IPS-18c (cell line): ENCODE data around the gene TWIST1.

Experiments
- H3K4me3 ChIP-seq: 2 replicates; pipeline ENCODE4 v1.7.0; 2013; ENCODE audit warnings: low read depth, mild to moderate bottlenecking, low read length, moderate library complexity; ENCODE audit not compliant: insufficient read depth
- H3K9me3 ChIP-seq: one replicate; pipeline ENCODE4 v1.6.1; 2013; ENCODE audit warnings: mild to moderate bottlenecking, low read length, moderate library complexity; ENCODE audit not compliant: control insufficient read depth, insufficient read depth

TWIST1 gene

DNA sequence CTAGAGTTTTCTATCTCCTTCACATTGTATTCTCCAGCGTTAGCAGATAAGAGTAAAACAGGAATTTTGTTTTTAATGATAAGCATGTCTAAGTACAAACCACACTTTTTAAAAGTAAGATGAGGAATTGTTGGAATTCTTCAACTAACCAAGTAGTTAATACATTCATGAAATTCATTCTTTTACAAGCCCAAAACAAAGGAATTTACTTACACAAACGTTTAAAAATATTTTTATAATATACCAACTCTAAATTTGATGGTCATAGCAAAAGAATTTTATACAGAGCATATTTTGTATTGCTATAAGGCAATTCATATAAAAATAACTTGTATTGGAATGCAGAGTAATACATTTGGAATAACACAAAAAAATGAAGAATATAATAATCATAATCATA lies 51.3 kb downstream of the TWIST1 start:
- no peak overlapping the region for H3K4me3 ChIP-seq
- no peaks in the 10 kb centered on the region for H3K9me3 ChIP-seq
